Neuron (in vitro differentiated cells): ENCODE data around the gene PRKD1.
"Not testable (repeated sequence)": the region's sequence is repeated elsewhere in the genome, so short reads cannot be mapped to it uniquely, and the experiment has no call there.

Source experiments
- H2AFZ ChIP-seq: one replicate; pipeline ENCODE4 v1.6.1; 2013; ENCODE audit warnings: low read depth, mild to moderate bottlenecking, inconsistent platforms, low read length, moderate library complexity
- H3K27me3 ChIP-seq: one replicate; pipeline ENCODE4 v1.6.1; 2013; ENCODE audit warnings: low read length; ENCODE audit not compliant: insufficient read depth
- H3K36me3 ChIP-seq: one replicate; pipeline ENCODE4 v1.6.1; 2013; ENCODE audit warnings: low read length; ENCODE audit not compliant: insufficient read depth
- H3K4me1 ChIP-seq: one replicate; pipeline ENCODE4 v1.6.1; 2013; ENCODE audit warnings: low read length; ENCODE audit not compliant: insufficient read depth
- H3K4me3 ChIP-seq: 2 replicates; pipeline ENCODE4 v1.5.1; 2013; ENCODE audit warnings: mild to moderate bottlenecking, low read length, moderate library complexity
- H3K9me3 ChIP-seq: one replicate; pipeline ENCODE4 v1.6.1; 2013; ENCODE audit warnings: low read length

Gene PRKD1

GRCh38 chr14:29735459-29735858 lies 192.2 kb downstream of the PRKD1 start:
- no peaks in the 10 kb centered on the region for H3K4me1 ChIP-seq
- no peaks in the 10 kb centered on the region for H3K27me3 ChIP-seq
- no peaks in the 10 kb centered on the region for H3K9me3 ChIP-seq
- no peaks in the 10 kb centered on the region for H3K36me3 ChIP-seq
- H3K4me3 ChIP-seq = no peak overlapping the region
- H2AFZ ChIP-seq = no peak overlapping the region

- H3K27me3 ChIP-seq = no peaks in the 10 kb centered on the region
- no peaks in the 10 kb centered on the region for H3K4me1 ChIP-seq
- no peaks in the 10 kb centered on the region for H3K9me3 ChIP-seq
- H2AFZ ChIP-seq = no peak overlapping the region
- no peak overlapping the region for H3K4me3 ChIP-seq
- H3K36me3 ChIP-seq = no peaks in the 10 kb centered on the region
Measured at GRCh38 chr14:29734732-29735131, 192.9 kb downstream of the PRKD1 start.

DNA sequence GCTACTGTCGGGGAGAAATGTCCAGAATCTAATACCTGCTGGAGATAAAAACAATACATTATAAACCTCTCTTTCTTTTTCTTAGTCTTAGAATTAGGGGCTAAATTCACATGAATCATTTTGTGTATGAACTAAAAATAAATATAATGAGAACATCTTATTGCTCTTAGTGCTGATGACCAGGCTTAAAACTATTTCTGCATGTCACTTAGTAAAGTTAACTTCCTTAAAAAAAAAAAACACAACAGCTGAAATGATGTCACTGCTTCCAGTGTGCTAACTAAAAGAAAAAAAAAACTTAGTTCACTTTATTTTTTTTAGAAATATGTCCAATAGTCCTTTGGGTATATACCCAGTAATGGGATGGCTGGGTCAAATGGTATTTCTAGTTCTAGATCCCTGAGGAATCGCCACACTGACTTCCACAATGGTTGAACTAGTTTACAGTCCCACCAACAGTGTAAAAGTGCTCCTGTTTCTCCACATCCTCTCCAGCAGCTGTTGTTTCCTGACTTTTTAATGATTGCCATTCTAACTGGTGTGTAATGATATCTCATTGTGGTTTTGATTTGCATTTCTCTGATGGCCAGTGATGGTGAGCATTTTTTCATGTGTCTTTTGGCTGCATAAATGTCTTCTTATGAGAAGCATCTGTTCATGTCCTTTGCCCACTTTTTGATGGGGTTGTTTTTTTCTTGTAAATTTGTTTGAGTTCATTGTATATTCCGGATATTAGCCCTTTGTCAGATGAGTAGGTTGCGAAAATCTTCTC lies 200.9 kb downstream of the PRKD1 start:
- not testable (repeated sequence) for H3K4me3 ChIP-seq, H2AFZ ChIP-seq, H3K27me3 ChIP-seq, H3K4me1 ChIP-seq, H3K9me3 ChIP-seq, H3K36me3 ChIP-seq

- H3K9me3 ChIP-seq = no peaks in the 10 kb centered on the region
- no peak overlapping the region for H2AFZ ChIP-seq
- peaks cover 10% of the 10 kb centered on the region for H3K4me1 ChIP-seq
- no peak overlapping the region for H3K4me3 ChIP-seq
- no peaks in the 10 kb centered on the region for H3K27me3 ChIP-seq
- H3K36me3 ChIP-seq = no peaks in the 10 kb centered on the region
Measured at GRCh38 chr14:29724991-29725390, 202.7 kb downstream of the PRKD1 start.

- Histone ChIP-seq H2AFZ (no peak overlapping the region), H3K4me1 (peaks cover 10% of the 10 kb centered on the region), H3K9me3 (no peaks in the 10 kb centered on the region), H3K27me3 (no peaks in the 10 kb centered on the region), H3K36me3 (no peaks in the 10 kb centered on the region), H3K4me3 (no peak overlapping the region)
Measured at GRCh38 chr14:29722831-29723230, 204.8 kb downstream of the PRKD1 start.

DNA sequence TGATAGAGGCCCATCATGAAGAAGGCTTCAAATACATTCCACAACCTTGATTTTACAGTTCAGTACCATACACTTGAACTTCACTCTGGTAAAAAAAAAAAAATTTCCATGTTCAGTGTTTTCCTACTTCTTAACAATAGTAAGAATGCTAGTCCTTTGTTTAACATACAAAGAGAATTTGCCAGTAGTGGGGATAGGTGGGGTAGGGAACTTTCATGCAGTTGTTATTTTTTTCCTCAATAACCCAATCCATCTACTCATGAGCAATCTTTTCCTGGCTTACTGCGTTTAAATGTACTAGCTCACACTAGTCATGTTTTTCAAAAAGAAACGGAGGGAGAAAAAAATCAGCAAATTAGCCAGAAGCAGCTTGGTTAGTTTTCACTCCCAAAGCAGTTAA lies 206.1 kb downstream of the PRKD1 start:
- H3K9me3 ChIP-seq = no peaks in the 10 kb centered on the region
- no peak overlapping the region for H2AFZ ChIP-seq
- no peaks in the 10 kb centered on the region for H3K27me3 ChIP-seq
- H3K4me3 ChIP-seq = no peak overlapping the region
- H3K36me3 ChIP-seq = no peaks in the 10 kb centered on the region
- peaks cover 10% of the 10 kb centered on the region for H3K4me1 ChIP-seq

DNA sequence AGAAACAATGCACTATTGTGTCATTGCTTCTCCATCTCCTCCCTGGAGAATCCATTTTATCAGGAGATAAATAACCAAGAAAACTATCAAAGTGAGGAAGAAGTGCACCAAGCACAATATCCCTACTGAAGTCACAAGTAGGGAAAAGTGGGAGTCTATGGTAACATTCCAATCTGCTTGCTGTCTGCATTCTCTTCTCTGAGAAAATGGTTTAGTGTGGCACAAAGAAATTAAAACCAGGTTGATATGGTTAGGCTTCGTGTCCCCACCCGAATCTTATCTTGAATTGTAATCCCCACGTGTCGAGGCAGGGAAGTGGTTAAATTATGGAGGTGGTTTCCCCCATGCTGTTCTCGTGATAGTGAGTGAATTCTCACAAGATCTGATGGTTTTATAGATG lies 209.7 kb downstream of the PRKD1 start:
- peaks cover 5% of the 10 kb centered on the region for H3K4me1 ChIP-seq
- H3K36me3 ChIP-seq = no peaks in the 10 kb centered on the region
- H3K9me3 ChIP-seq = no peaks in the 10 kb centered on the region
- H3K4me3 ChIP-seq = no peak overlapping the region
- H2AFZ ChIP-seq = no peak overlapping the region
- H3K27me3 ChIP-seq = no peaks in the 10 kb centered on the region

- no peaks in the 10 kb centered on the region for H3K9me3 ChIP-seq
- H2AFZ ChIP-seq = no peak overlapping the region
- H3K4me3 ChIP-seq = no peak overlapping the region
- H3K27me3 ChIP-seq = no peaks in the 10 kb centered on the region
- no peaks in the 10 kb centered on the region for H3K4me1 ChIP-seq
- no peaks in the 10 kb centered on the region for H3K36me3 ChIP-seq
Measured at GRCh38 chr14:29716150-29716549, 211.5 kb downstream of the PRKD1 start.

DNA sequence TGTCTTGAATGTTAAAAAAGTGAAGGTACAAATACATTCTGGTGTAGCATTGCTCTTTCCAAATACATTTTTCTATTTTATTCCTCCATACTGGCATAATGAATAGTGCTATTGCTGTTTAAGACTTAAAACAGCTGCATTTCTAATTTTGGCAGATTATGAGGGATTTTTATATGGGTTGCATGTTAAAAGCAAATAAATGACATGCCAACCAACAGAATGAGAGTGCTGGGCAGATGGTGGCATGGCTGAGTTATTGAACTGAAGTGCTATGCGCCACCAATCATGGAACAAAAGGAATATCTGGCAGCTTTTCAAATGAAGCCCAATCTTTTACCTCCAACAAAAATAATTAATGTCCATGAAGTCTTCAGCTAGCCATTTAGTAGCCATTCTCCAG lies 215.0 kb downstream of the PRKD1 start:
- H3K9me3 ChIP-seq = no peaks in the 10 kb centered on the region
- no peaks in the 10 kb centered on the region for H3K27me3 ChIP-seq
- no peak overlapping the region for H2AFZ ChIP-seq
- H3K4me3 ChIP-seq = no peak overlapping the region
- H3K36me3 ChIP-seq = no peaks in the 10 kb centered on the region
- no peaks in the 10 kb centered on the region for H3K4me1 ChIP-seq

- no peaks in the 10 kb centered on the region for H3K4me1 ChIP-seq
- H3K36me3 ChIP-seq = no peaks in the 10 kb centered on the region
- no peak overlapping the region for H3K4me3 ChIP-seq
- H3K27me3 ChIP-seq = no peaks in the 10 kb centered on the region
- no peaks in the 10 kb centered on the region for H3K9me3 ChIP-seq
- no peak overlapping the region for H2AFZ ChIP-seq
Measured at GRCh38 chr14:29710015-29710414, 217.6 kb downstream of the PRKD1 start.

DNA sequence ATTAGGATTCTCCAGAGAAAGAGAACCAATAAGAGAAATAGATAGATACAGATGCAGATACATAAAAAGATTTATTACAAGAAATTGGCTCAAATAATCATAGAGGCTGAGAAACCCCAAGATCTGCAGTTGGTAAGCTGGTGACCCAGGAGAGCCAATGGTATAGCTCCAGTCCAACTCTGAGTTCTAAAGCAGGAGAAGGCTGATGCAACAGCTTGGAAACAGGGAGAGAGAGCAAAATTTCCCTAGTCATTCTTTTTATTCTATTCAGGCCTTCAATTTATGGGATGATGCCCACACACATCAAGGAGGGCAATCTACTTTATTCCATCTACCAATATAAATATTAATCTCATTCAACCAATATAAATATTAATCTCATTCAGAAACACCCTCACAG lies 218.2 kb downstream of the PRKD1 start:
- Histone ChIP-seq H3K9me3 (no peaks in the 10 kb centered on the region), H3K36me3 (no peaks in the 10 kb centered on the region), H3K4me1 (no peaks in the 10 kb centered on the region), H3K27me3 (no peaks in the 10 kb centered on the region), H3K4me3 (no peak overlapping the region), H2AFZ (no peak overlapping the region)

DNA sequence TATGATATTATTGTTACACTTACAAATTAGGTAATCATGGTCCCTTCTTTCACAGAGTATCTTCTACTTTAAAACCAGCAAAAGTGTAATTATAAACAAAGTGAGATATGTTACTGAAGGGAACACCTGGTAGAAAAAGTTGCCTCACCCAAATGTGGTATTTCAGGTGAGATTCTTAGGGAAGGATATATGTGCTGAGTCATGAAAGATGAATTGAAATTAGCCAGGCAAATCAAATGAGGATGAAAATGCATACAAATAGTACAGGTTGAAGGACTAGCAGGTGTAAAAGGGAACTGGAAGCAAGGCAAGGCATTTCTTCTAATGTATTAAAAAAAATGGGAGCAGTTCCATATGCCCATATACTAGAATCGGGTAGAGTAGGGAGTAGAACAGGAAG lies 220.9 kb downstream of the PRKD1 start:
- Histone ChIP-seq H3K4me1 (no peaks in the 10 kb centered on the region), H3K4me3 (no peak overlapping the region), H2AFZ (no peak overlapping the region), H3K36me3 (no peaks in the 10 kb centered on the region), H3K9me3 (no peaks in the 10 kb centered on the region), H3K27me3 (no peaks in the 10 kb centered on the region)

DNA sequence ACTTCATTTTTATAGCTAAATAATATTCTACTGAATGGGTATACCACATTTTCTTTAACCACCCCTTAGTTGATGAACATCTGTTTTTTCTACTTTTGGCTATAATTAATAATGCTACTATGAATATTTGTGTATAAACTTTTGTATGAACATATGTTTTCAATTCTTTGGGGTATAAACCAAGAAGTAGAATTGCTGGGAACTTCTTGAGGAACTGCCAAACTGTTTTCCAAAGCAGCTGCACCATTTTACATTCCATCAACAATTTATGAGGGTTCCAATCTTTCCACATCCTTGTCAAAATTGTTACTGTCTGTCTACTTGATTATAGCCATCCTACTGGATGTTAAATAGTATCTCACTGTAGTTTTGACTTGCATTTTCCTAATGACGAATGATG lies 221.8 kb downstream of the PRKD1 start:
- H3K4me3 ChIP-seq = no peak overlapping the region
- no peaks in the 10 kb centered on the region for H3K36me3 ChIP-seq
- H3K9me3 ChIP-seq = no peaks in the 10 kb centered on the region
- no peaks in the 10 kb centered on the region for H3K4me1 ChIP-seq
- H3K27me3 ChIP-seq = no peaks in the 10 kb centered on the region
- no peak overlapping the region for H2AFZ ChIP-seq

DNA sequence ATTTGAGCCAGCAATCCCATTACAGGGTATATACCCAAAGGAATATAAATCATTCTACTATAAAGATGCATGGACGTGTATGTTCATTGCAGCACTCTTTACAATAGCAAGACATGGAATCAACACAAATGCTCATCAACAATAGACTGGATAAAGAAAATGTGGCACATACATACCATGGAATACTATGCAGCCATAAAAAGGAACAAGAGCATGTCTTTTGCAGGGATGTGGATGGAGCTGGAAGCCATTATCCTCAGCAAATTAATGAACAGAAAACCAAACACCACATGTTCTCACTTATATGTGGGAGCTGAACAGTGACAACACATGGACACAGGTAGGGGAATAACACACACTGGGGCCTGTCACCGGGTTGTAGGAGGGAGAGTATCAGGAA lies 238.1 kb downstream of the PRKD1 start:
- H3K27me3 ChIP-seq, H3K4me3 ChIP-seq, H3K4me1 ChIP-seq, H2AFZ ChIP-seq, H3K36me3 ChIP-seq, H3K9me3 ChIP-seq: not testable (repeated sequence)
